Measurements from ENCODE around the gene P2RY2.
"Not testable (repeated sequence)": the region's sequence is repeated elsewhere in the genome, so short reads cannot be mapped to it uniquely, and the experiment has no call there.

P2RY2 gene

GRCh38 chr11:73194034-73194507 lies 24.0 kb upstream of the P2RY2 start:
- no peak for DNase-seq (ENCODE audit: insufficient read length, low spot score)
- TF ChIP-seq PAX5 (IDR thresholded peaks at IDR 0.05; ENCODE audit: insufficient read depth, low read length, severe bottlenecking) (no peak), TAF1 (IDR thresholded peaks at IDR 0.05; ENCODE audit: low read depth, low read length) (no peak), POLR2A (IDR thresholded peaks at IDR 0.05; ENCODE audit: low read depth, low read length) (no peak), POU2F2 (IDR thresholded peaks at IDR 0.05; ENCODE audit: low read depth, low read length) (no peak), SPI1 (IDR thresholded peaks at IDR 0.05; ENCODE audit: low read depth, low read length) (no peak), POLR2AphosphoS5 (IDR thresholded peaks at IDR 0.05; ENCODE audit: low read depth, low read length) (no peak)
- no peak for FAIRE-seq

GRCh38 chr11:73194593-73194992 lies 23.5 kb upstream of the P2RY2 start:
- FAIRE-seq (no peak), DNase-seq (ENCODE audit: insufficient read length, low spot score) (no peak)
- TF ChIP-seq TAF1 (IDR thresholded peaks at IDR 0.05; ENCODE audit: low read depth, low read length) (no peak), POLR2A (IDR thresholded peaks at IDR 0.05; ENCODE audit: low read depth, low read length) (no peak), POU2F2 (IDR thresholded peaks at IDR 0.05; ENCODE audit: low read depth, low read length) (no peak), SPI1 (IDR thresholded peaks at IDR 0.05; ENCODE audit: low read depth, low read length) (no peak), PAX5 (IDR thresholded peaks at IDR 0.05; ENCODE audit: insufficient read depth, low read length, severe bottlenecking) (no peak), POLR2AphosphoS5 (IDR thresholded peaks at IDR 0.05; ENCODE audit: low read depth, low read length) (no peak)

GRCh38 chr11:73195191-73196007 lies 22.7 kb upstream of the P2RY2 start:
- no peak for FAIRE-seq
- no peak for TF ChIP-seq POLR2AphosphoS5 (IDR thresholded peaks at IDR 0.05; ENCODE audit: low read depth, low read length)
- TF ChIP-seq PAX5 (IDR thresholded peaks at IDR 0.05; ENCODE audit: insufficient read depth, low read length, severe bottlenecking) = no peak
- no peak for TF ChIP-seq POU2F2 (IDR thresholded peaks at IDR 0.05; ENCODE audit: low read depth, low read length)
- TF ChIP-seq SPI1 (IDR thresholded peaks at IDR 0.05; ENCODE audit: low read depth, low read length) = no peak
- DNase-seq (ENCODE audit: insufficient read length, low spot score) = no peak

- FAIRE-seq (no peak), DNase-seq (ENCODE audit: insufficient read length, low spot score) (no peak)
- TF ChIP-seq POU2F2 (IDR thresholded peaks at IDR 0.05; ENCODE audit: low read depth, low read length) (no peak), POLR2AphosphoS5 (IDR thresholded peaks at IDR 0.05; ENCODE audit: low read depth, low read length) (no peak), TAF1 (IDR thresholded peaks at IDR 0.05; ENCODE audit: low read depth, low read length) (no peak), PAX5 (IDR thresholded peaks at IDR 0.05; ENCODE audit: insufficient read depth, low read length, severe bottlenecking) (no peak), SPI1 (IDR thresholded peaks at IDR 0.05; ENCODE audit: low read depth, low read length) (no peak), POLR2A (IDR thresholded peaks at IDR 0.05; ENCODE audit: low read depth, low read length) (no peak)
Observed at GRCh38 chr11:73196576-73196975, 21.5 kb upstream of the P2RY2 start.

GRCh38 chr11:73197348-73197747 lies 20.7 kb upstream of the P2RY2 start:
- no peak for FAIRE-seq
- TF ChIP-seq POU2F2 (IDR thresholded peaks at IDR 0.05; ENCODE audit: low read depth, low read length) (no peak), POLR2A (IDR thresholded peaks at IDR 0.05; ENCODE audit: low read depth, low read length) (no peak), SPI1 (IDR thresholded peaks at IDR 0.05; ENCODE audit: low read depth, low read length) (no peak), PAX5 (IDR thresholded peaks at IDR 0.05; ENCODE audit: insufficient read depth, low read length, severe bottlenecking) (no peak), TAF1 (IDR thresholded peaks at IDR 0.05; ENCODE audit: low read depth, low read length) (no peak), POLR2AphosphoS5 (IDR thresholded peaks at IDR 0.05; ENCODE audit: low read depth, low read length) (no peak)
- DNase-seq (ENCODE audit: insufficient read length, low spot score) = no peak

GRCh38 chr11:73197787-73198186 lies 20.3 kb upstream of the P2RY2 start:
- not testable (repeated sequence) for DNase-seq (ENCODE audit: insufficient read length, low spot score); FAIRE-seq

GRCh38 chr11:73198677-73199076 lies 19.4 kb upstream of the P2RY2 start:
- TF ChIP-seq TAF1 (IDR thresholded peaks at IDR 0.05; ENCODE audit: low read depth, low read length) (no peak), POU2F2 (IDR thresholded peaks at IDR 0.05; ENCODE audit: low read depth, low read length) (no peak), PAX5 (IDR thresholded peaks at IDR 0.05; ENCODE audit: insufficient read depth, low read length, severe bottlenecking) (no peak), POLR2A (IDR thresholded peaks at IDR 0.05; ENCODE audit: low read depth, low read length) (no peak), POLR2AphosphoS5 (IDR thresholded peaks at IDR 0.05; ENCODE audit: low read depth, low read length) (no peak), SPI1 (IDR thresholded peaks at IDR 0.05; ENCODE audit: low read depth, low read length) (no peak)
- FAIRE-seq = no peak
- no peak for DNase-seq (ENCODE audit: insufficient read length, low spot score)

GRCh38 chr11:73199446-73199845 lies 18.6 kb upstream of the P2RY2 start:
- TF ChIP-seq POLR2A (IDR thresholded peaks at IDR 0.05; ENCODE audit: low read depth, low read length) (no peak), POU2F2 (IDR thresholded peaks at IDR 0.05; ENCODE audit: low read depth, low read length) (no peak)
- DNase-seq (ENCODE audit: insufficient read length, low spot score) = no peak
- FAIRE-seq = no peak

GRCh38 chr11:73200256-73200655 lies 17.8 kb upstream of the P2RY2 start:
- no peak for DNase-seq (ENCODE audit: insufficient read length, low spot score)
- no peak for TF ChIP-seq POU2F2 (IDR thresholded peaks at IDR 0.05; ENCODE audit: low read depth, low read length)
- no peak for TF ChIP-seq PAX5 (IDR thresholded peaks at IDR 0.05; ENCODE audit: insufficient read depth, low read length, severe bottlenecking)
- FAIRE-seq = no peak

- FAIRE-seq (no peak), DNase-seq (ENCODE audit: insufficient read length, low spot score) (no peak)
- TF ChIP-seq POLR2A (IDR thresholded peaks at IDR 0.05; ENCODE audit: low read depth, low read length) = no peak
- TF ChIP-seq POU2F2 (IDR thresholded peaks at IDR 0.05; ENCODE audit: low read depth, low read length) = no peak
- TF ChIP-seq POLR2AphosphoS5 (IDR thresholded peaks at IDR 0.05; ENCODE audit: low read depth, low read length) = no peak
- TF ChIP-seq TAF1 (IDR thresholded peaks at IDR 0.05; ENCODE audit: low read depth, low read length) = no peak
- no peak for TF ChIP-seq SPI1 (IDR thresholded peaks at IDR 0.05; ENCODE audit: low read depth, low read length)
- no peak for TF ChIP-seq PAX5 (IDR thresholded peaks at IDR 0.05; ENCODE audit: insufficient read depth, low read length, severe bottlenecking)
Observed at GRCh38 chr11:73201249-73201648, 16.8 kb upstream of the P2RY2 start.
